CMK (cell line): ENCODE data around the gene UPK2.
A peak's percentile ranks its signal among the peaks of the same experiment; 100 is the strongest.

Source experiments
- DNase-seq: peaks from one replicate; pipeline ENCODE4 v3.0.0-alpha.2; 2010; ENCODE audit warnings: low read depth

The UPK2 gene

GRCh38 chr11:118917481-118918127, 38.5 kb upstream of the UPK2 start:
- no peak for DNase-seq

- DNase-seq: no peak
Measured at GRCh38 chr11:118918128-118918685, 37.9 kb upstream of the UPK2 start.

- DNase-seq: no peak
Measured at GRCh38 chr11:118918686-118919280, 37.3 kb upstream of the UPK2 start.

GRCh38 chr11:118921121-118921928, 34.8 kb upstream of the UPK2 start:
- no peak for DNase-seq

- DNase-seq: no peak
Measured at GRCh38 chr11:118921929-118922744, 34.0 kb upstream of the UPK2 start.

- no peak for DNase-seq
Measured at GRCh38 chr11:118922745-118923627, 33.1 kb upstream of the UPK2 start.

- DNase-seq: no peak
Measured at GRCh38 chr11:118923721-118924587, 32.1 kb upstream of the UPK2 start.

- no peak for DNase-seq
Measured at GRCh38 chr11:118924591-118925585, 31.2 kb upstream of the UPK2 start.

GRCh38 chr11:118927554-118928100, 28.5 kb upstream of the UPK2 start:
- DNase-seq: no peak

GRCh38 chr11:118928101-118928869, 27.8 kb upstream of the UPK2 start:
- DNase-seq: peak; percentile 91

GRCh38 chr11:118928870-118929500, 27.1 kb upstream of the UPK2 start:
- DNase-seq: no peak

GRCh38 chr11:118929501-118930093, 26.5 kb upstream of the UPK2 start:
- DNase-seq: peak; percentile 87

GRCh38 chr11:118930094-118930712, 25.9 kb upstream of the UPK2 start:
- no peak for DNase-seq

GRCh38 chr11:118931571-118931970, 24.5 kb upstream of the UPK2 start:
- no peak for DNase-seq

GRCh38 chr11:118933486-118933885, 22.6 kb upstream of the UPK2 start:
- no peak for DNase-seq

GRCh38 chr11:118935376-118935775, 20.7 kb upstream of the UPK2 start:
- no peak for DNase-seq
